NCI-H1436 treated with DMSO at 0.1 percent for 48 hours (cell line): Measurements from ENCODE around the gene CENPE.
A peak's percentile ranks its signal among the peaks of the same experiment; 100 is the strongest.

Experiments
- DNase-seq: peaks from one replicate; lab custom pipeline; 2025; lab: John Stamatoyannopoulos, UW

Gene CENPE

DNA sequence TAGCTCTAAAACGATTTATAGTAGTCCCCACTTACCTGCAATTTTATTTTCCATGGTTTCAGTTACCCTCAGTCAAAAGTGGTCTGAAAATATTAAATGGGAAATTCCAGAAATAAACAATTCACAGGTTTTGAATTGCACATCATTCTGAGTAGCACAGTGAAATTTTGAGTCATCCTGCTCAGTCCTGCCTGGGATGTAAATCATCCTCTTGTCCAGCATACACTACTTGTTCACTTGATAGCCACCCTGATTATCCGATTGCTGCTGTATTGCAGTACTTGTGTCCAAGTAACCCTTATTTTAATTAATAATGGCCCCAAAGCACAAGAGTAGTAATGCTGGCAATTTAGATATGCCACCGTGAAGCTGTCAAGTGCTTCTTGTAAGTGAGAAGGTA lies 75.0 kb downstream of the CENPE start:
- DNase-seq = no peak

DNA sequence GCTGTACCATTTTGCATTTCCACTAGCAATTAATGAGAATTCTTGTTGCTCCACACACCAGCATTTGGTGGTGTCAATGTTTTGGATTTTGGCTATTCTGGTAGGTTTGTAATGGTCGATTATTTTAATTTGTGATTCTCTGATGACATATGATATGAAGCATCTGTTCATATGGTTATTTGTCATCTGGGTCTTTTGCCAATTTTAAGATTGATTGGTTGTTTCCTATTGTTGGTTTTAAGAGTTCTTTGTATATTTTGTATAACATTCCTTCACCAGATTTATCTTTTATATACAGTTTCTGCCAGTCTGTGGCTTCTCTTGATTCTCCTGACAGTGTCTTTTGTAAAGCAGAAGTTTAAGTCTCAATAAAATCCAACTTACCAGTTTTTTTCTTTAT lies 80.0 kb downstream of the CENPE start:
- no peak for DNase-seq

DNA sequence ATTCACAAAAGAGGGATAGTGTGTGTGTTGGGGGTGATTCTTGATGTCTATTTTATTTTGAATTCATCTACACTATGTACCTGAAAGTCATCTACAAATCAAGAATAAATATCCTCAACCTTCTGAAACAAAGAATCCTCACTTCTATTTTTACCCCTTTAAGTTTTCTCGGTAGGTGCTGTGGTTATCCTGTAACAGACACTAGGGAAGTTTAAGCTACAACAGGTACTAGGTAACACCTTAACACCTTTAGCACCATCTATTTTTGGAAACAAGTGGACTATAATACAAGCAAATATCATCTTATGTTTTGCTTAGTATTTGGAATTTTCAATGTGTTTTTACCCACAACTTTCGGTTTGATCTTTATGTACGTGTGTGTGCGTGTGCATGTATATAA lies 86.5 kb downstream of the CENPE start:
- DNase-seq = no peak

DNA sequence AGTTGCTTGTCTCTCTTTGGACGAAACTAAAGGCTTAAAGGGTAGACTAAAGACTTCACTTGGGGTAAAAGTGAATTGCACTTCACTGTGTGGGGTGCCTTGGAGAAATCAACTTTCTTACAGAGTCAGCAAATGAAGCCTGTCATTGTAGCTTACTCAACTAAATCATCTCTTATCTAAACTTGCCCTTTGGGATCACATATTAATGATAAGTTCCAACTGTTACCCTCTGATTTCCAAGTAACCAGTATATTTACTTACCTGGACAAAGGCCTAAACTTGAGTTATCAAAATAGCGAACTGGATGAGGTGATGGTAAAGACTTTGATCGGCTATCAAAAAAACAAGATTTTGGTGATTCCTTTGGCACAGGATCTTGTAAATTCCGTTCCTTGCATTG lies 89.6 kb downstream of the CENPE start:
- DNase-seq = no peak

DNA sequence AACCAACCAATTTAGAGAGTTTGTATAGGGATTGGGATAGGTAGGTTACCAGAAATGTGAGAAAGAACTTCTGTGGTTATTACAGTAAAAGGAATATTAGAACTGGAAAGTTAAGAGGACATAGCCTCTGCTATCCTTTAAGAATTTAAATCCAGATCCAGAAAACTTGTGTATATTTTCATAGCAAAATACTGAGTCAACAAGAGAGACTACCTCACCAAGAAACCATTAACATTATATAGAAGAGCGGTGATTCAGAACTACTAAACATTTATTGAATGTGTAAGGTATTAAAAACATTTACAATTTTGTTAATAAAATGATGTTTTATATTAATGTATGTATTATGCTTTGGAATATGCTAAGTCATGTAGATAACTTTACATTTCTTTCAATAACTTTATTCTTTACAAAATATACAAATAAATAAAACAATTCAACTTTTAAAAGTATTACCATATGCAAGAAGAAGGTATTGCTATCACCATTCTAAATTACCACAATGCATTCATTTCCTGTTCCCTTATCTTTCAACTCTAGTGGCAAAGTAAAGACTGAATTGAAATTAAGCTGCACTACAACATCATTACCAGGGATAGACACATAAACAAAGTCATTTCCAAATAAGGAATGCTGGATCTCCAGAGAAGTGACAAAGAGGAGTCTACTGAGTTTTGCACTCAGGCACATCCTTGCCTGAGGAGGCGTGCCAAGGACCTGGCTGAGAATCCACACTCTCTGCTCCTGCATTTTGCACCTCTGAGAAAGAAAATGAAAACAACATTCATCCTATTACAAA lies 92.4 kb downstream of the CENPE start:
- DNase-seq = no peak

DNA sequence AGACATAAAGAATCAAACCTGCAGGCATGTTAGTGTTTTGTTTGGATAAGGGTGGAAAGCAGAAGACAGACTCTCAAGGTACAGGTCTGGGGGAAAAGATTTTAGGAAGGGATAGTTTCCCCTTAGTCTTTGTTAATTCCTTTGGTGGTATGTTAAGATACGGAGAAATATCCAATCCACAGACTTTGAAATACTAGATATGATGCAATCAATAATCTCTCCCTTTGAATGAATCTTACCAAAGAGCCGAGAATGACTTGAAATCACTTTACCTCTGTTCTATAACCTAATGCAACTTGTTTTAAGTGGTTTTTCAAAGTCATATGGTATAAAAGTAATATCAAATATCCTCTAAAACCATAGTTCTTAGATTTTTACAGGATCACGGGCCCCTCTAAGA lies 93.3 kb downstream of the CENPE start:
- no peak for DNase-seq

DNA sequence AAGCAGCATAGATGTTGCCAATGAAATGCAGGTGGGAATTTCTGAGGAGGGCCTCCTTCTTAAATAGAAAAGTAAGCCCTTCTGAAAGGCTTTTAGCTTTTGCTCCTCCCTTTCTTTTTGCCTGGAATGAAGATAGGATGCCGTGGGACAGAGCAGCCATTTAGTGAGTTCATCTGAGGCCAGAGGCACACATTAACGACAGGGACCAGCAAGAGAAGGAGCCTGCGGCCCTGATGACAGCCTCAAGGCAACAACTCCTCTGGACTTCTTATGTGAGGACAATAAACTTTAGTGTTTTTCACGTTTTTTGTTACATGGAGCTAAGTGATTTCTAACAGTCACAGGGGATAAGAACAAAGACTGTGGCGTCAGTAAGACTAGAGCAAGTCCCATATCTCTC lies 97.5 kb downstream of the CENPE start:
- no peak for DNase-seq

DNA sequence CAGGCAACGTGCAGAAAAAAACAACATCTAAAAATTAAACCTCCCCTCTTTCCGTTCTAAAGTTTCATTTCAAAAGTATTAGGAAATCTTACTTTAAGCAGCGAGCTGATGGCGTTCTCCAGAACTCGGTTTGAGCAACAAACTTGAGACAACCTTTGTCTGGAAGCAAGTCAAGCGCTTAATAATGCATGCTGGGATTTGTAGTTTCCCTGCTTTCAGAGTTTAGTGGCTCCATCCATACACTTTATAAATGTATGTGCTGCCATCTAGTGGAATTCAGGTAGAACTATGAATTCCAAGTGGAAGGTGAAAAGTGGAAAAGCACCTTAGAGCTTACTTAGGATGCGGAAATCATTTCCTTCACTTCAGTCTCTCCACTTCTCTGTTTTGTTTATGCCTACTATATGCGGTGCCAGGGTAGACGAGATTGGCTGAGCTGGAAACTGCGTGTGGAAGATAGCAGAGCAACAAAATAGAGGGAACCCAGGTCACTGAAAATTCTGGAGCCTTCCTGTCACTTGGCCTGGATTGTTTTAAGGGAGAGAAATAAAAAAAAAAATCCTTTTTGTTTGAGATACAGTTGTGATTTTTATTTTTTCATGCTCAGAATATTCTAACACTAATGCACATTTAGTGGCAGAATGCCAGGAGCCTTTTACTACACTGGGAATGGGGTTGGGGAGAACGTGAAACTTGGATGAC lies 98.3 kb downstream of the CENPE start, which contains the start of gene BDH2:
Gene BDH2 (minus strand): TSS at position 144 of the 702 bp plus-strand sequence. CDS start 3,580 bp downstream, outside the sequence.
- DNase-seq = peak; percentile 77

DNA sequence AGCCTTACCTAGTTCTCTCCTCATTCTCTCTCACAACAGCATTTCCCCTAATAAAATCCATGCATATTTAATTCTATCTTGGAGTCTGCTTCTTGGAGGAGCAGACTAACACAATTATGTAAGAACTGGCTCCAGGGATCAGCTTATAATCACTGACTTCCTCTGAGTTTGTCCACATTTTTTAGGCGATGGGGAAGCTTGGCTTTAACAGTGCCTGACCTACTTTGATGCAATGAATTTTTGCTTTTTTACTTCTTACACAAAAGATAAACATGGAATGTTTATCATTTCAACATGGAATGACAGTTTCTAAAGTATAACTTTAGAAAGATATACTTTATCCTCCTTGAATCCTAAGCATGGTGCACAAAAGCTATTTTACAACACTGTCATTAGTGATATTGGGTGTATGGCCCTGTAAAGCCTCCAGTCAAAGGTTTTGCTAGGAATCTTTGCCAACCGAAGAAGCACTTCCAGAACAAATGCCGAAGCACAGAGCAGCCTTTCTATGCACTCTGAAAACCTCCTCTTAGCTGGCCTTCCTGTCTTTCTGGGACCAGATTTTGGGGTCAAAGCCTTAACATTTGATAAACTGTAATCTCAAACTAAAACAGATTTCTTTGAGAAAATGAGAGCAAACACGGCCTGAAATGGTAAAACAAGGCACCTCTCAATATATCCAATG lies 99.2 kb downstream of the CENPE start:
- DNase-seq = no peak

DNA sequence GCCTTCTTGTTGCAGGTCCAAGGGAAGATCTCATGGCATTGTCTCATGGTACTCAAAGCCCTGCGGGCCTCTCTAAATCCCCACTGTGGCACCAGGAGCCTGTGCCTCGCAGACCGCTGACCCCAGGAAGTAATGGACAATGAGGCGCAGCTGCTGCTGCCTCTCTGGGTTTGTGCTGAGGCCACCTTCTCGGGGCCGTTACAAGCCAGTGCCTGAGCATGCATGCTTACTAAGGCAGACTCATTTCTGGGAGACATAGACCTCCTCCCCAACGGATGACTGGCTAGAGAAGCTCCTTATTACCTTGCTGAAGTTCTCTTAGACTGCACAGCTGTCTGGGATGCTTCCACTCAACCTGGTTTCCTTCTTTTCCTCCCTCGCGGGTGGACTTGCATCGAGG lies 99.8 kb downstream of the CENPE start:
- DNase-seq = no peak

DNA sequence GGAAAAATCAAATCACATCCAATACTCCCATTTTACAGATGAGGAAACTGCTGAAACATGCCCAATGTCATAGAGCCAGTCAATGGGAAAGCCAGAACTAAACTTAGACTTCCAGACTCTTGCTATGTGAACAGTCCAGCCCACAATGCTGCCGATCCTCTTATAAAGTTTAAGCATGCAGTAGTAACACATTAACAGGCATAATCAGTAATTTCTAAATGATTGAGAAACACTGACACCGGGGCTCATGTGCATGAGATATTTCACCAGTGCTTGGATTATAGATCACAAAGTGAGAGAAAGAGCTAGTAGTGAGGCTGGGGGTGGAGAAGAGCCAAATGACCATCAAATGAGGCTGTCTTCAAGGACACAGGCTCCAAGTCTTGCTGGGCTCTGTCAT lies 101.0 kb downstream of the CENPE start:
- no peak for DNase-seq

DNA sequence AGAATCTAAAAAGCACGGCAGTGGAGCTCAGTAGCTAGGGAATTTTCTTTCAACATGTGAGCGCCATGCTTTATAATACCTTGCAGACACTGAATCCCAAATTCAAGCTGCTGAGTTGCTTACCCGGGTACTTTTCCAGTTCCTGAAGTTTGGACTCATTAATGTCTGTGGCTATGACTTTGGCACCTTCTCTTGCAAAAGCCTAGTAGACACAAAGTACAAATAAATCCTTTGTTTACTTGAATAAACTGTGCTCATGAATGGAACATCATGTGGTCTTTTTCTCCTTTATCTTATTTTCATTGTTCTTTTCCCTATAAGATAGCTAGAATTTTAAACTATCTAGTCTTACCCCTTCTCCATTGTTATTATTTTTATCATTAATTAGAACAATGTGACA lies 103.1 kb downstream of the CENPE start:
- DNase-seq = no peak

DNA sequence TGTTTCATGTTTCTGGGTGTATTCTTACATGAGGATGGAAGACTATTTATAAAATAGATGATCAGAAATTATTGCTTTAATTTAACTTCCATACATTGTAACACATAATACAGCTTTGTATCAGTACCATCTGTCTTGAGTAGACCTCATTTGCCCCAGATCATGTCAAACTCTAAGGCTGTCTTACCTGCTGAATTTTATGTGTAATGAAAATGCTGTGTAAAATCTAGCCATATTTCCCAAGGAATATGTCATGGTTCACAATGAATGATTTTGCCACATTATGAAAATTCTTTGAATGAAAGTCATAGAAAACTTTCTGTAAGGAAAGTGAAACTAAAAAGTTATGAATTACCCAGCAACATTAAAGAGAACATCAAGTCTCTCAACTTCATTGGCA lies 105.9 kb downstream of the CENPE start:
- DNase-seq = no peak

DNA sequence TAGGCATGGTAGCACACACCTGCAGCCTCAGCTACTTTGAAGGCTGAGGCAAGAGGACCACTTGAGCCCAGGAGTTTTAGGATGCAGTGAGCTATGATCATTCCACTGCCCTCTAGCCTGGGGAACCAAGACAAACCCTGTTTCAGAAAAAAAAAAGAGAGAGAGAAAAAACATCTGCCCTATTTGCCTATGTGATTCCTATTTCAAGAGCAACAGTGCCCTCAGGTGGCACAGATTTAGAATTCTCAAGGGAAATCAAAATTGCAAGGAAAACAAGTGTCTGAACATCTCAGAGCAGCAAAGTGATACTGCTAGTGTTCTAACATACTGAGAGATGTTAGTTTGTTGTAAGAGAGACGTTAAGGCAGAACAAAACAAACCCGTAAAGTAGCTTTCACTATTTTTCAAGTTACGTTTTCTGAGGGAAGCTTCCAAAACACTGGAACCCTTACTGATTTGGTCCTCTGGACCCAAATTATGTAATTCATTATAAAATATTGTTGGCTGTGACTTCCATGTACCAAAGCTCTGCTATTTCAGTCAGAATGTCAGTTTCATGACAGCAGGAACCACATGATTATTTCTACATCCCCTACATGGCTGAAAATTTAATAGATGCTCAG lies 106.4 kb downstream of the CENPE start:
- DNase-seq = peak; percentile 50

DNA sequence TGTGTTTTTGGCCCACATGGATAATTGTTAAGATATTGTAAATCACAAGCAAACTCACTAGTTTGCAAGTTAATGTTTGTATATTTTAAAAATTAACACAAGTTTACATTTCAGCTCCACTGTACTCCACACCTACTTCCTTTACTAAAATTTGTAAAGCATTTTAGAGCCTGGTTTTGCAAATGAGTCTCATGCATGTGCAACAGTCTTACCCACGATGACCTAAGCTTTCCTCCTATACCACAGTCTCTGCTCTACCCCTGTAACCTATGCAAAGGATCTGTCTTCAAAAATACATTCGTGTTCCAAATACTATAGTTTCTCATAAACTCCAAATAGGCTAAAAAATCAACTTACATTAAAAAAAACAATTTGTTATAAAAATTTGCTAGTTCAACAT lies 108.7 kb downstream of the CENPE start:
- no peak for DNase-seq

DNA sequence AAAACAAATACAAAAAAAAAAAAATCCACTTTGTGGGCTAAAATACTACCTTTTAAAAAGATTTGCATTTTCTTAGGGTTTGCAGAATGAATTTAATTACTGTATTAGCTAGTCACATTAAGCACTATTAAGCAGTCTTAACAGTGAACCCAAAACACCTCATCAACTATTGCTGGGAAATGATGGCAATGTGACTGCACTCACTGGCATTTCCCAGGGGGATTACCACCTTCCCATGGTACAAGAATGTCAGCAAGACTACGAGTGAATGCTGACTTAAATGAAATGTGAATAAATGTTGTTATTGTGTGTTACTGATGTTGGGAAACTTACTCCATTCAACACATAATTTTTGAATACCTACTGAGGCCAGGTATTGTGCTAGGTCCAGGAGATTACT lies 111.6 kb downstream of the CENPE start:
- no peak for DNase-seq

DNA sequence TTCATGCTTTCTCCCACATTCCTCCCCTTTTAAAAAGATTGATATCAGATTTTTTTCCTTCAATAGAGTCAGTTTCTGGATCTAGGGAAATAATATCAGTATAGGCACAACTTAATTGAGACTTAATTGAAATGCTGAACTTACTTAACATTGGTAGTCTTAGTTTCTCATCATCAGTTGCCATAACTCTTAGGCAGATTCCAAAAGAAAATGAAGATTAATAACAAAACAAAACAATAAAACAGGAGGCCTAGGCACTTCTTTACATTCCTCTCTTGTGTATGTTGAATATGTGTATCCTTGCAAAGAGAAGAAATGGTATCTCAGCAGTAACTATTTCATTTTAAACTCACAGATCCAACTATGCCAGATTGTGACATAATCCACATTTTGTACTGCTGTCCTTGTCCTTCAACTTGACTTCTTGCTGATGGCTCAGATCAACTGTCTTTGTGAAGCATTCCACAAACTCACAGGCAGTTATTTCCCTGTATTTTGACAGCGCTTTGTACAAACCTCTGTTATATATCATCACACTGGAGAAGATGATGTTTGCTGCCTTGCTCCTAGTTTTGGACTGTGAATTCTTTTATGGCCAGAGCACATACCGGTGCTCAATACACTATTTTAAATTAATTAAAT lies 112.5 kb downstream of the CENPE start:
- no peak for DNase-seq

DNA sequence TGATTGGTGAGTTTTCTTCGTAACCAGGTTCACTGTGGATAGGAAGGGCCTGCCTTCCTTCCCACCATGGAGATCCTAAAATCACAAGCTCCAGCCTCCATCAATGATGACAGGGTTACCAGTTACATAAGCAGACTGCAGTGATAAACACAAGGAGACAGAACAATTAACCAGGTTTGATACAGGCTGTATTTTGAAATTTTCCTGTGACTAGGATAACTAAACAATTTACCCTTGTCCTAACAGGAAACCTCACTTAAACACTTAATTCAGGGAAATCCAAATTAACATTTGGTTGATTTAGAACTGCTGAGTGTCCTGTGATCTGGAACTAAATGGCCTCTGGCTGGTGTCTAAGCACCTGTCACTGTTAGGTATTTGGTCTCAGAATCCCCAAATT lies 118.5 kb downstream of the CENPE start:
- no peak for DNase-seq

DNA sequence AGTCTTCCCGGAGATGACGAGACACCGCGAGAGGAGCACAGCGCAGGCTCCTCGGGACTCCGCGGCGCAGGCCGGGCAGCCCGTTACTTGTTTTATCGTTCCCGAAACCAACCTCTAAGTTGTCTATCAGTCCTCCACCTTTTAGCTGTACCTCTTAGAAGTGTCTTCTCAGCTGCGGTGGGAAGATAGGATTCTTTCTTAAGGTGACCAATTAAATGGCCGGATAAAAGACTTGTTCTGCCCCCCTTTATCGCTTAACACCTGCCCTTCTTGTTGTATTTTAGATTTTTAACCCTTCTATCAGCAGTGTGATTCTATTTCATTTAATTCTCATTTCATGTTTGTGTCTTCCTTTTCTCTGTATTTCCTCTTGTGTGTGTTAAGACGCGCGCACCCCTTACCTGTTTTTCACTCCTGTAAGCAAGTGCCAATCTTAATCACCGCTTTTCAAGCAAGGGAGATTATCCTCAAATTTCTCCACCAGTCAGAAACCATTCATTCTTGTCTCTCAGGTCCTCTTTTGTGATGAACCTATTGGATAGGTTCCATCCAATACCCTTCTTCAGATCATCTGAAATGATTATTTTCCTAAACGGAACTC lies 121.3 kb downstream of the CENPE start, which contains the start of gene SLC9B2:
Gene SLC9B2 (minus strand): TSS at position 15 of the 601 bp plus-strand sequence. CDS start 9,211 bp downstream, outside the sequence.
- no peak for DNase-seq

DNA sequence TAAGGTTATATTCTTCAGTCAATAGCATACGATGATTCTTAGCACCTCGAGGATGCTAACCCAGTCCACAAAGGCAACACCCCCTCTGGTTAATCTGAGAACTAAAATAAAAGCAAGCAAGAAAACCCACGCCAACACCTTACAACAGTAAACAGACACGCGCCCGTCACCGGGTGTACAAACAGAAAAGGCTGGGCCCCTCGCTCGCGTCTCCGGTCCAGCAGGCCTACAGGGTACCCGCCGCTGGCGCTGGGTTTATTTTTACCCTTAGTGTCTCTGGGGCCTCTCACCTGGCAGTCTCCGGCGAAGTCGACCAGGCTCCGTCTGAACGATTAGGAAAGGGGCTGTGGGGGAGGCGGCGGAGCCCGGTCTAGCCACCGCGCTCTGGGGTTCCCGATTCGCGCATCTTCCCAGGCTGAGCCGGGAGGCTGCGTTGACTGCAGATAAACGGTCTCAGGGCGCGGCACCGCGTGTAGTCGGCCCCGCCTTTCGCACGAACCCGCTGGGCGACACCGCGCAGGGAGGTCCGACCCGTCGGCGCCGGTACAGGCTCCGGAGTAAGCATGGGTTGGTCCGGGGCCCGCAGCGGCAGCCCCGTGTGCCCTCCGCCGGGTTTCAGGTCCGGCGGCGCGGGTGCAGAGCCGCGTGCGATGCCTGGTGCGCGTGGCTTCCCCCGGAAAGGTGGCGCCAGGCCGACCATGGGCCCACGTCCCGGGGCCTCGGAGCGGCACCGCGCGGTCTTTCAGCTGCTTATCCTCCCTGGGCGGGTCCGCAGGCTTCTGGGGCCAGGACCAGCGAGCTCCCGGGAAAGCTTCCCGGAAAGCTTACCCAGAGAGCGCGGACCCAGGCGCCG lies 122.0 kb downstream of the CENPE start:
- no peak for DNase-seq
